Glutamatergic neuron (in vitro differentiated cells): ENCODE results near the gene PLA2G6. TPM values are rescaled to one million over a fixed set of nuclear protein-coding genes. Genes with fewer than 3 reads are reported as not detected.
A peak's percentile ranks its signal among the peaks of the same experiment; 100 is the strongest.

Source experiments
- DNase-seq: peaks from one replicate; pipeline ENCODE4 v3.0.0; 2022
- H3K27ac Mint-ChIP-seq: one replicate; pipeline ENCODE4 v1.8.0; 2020; ENCODE audit warnings: mild to moderate bottlenecking, mixed read lengths, inconsistent platforms; ENCODE audit not compliant: unreplicated experiment
- H3K27me3 Mint-ChIP-seq: one replicate; pipeline ENCODE4 v1.8.0; 2020; ENCODE audit warnings: mild to moderate bottlenecking, moderate library complexity, mixed read lengths, inconsistent platforms; ENCODE audit not compliant: unreplicated experiment
- H3K36me3 Mint-ChIP-seq: one replicate; pipeline ENCODE4 v1.8.0; 2020; ENCODE audit warnings: mild to moderate bottlenecking, mixed read lengths, inconsistent platforms; ENCODE audit not compliant: unreplicated experiment
- H3K4me1 Mint-ChIP-seq: one replicate; pipeline ENCODE4 v1.8.0; 2020; ENCODE audit warnings: mild to moderate bottlenecking, low read depth, mixed read lengths, inconsistent platforms; ENCODE audit not compliant: unreplicated experiment
- H3K4me3 Mint-ChIP-seq: one replicate; pipeline ENCODE4 v1.8.0; 2020; ENCODE audit warnings: mild to moderate bottlenecking, mixed read lengths, inconsistent platforms; ENCODE audit not compliant: unreplicated experiment
- H3K9me3 Mint-ChIP-seq: one replicate; pipeline ENCODE4 v1.8.0; 2020; ENCODE audit warnings: mild to moderate bottlenecking, moderate library complexity, mixed read lengths, inconsistent platforms; ENCODE audit not compliant: unreplicated experiment
- total RNA-seq: library from RNA; stranded (reverse); fragmentation: NEBNext Ultra II Directional; extraction: Animal tissue kit (Norgen Biotek cat#: 25700); gene quantifications from one replicate; pipeline ENCODE4 v1.2.1, GENCODE V29; 2021; ENCODE audit not compliant: unreplicated experiment
- TF ChIP-seq, protein P1 (sequence below): fragments of 200-600 bp; sonication (generic); IDR thresholded peaks from one replicate; pipeline ENCODE4 v1.5.0; 2021; ENCODE audit not compliant: partially characterized antibody, unreplicated experiment

Gene PLA2G6
- total RNA-seq, 1 donor from 2014 or later, result 42.2 TPM

DNA sequence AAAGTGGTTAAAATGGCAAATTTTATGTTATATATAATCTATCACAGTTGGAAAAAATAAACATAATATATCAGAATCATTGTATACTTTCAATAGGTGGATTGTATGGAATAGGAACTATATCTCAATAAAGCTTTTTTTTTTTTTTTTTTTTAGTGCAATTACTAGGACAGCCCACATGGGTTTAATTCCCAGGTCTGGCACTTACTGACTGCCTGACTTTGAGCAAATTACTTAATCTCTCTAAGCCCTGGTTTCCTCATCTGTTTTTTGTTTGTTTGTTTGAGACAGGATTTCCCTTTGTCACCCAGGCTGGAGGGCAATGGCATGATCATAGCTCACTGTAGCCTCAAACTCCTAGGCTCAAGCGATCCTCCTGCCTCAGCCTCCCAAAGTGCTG, 45.0 kb downstream of the PLA2G6 start:
- Mint-ChIP-seq H3K4me3 (no peak overlapping the region), H3K27me3 (peaks cover 2% of the 10 kb centered on the region), H3K36me3 (peaks cover 18% of the 10 kb centered on the region), H3K27ac (no peak overlapping the region), H3K9me3 (peaks cover 2% of the 10 kb centered on the region), H3K4me1 (no peaks in the 10 kb centered on the region)
- TF ChIP-seq, protein P1, sequence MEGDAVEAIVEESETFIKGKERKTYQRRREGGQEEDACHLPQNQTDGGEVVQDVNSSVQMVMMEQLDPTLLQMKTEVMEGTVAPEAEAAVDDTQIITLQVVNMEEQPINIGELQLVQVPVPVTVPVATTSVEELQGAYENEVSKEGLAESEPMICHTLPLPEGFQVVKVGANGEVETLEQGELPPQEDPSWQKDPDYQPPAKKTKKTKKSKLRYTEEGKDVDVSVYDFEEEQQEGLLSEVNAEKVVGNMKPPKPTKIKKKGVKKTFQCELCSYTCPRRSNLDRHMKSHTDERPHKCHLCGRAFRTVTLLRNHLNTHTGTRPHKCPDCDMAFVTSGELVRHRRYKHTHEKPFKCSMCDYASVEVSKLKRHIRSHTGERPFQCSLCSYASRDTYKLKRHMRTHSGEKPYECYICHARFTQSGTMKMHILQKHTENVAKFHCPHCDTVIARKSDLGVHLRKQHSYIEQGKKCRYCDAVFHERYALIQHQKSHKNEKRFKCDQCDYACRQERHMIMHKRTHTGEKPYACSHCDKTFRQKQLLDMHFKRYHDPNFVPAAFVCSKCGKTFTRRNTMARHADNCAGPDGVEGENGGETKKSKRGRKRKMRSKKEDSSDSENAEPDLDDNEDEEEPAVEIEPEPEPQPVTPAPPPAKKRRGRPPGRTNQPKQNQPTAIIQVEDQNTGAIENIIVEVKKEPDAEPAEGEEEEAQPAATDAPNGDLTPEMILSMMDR, result no peak
- DNase-seq, result no peak

DNA sequence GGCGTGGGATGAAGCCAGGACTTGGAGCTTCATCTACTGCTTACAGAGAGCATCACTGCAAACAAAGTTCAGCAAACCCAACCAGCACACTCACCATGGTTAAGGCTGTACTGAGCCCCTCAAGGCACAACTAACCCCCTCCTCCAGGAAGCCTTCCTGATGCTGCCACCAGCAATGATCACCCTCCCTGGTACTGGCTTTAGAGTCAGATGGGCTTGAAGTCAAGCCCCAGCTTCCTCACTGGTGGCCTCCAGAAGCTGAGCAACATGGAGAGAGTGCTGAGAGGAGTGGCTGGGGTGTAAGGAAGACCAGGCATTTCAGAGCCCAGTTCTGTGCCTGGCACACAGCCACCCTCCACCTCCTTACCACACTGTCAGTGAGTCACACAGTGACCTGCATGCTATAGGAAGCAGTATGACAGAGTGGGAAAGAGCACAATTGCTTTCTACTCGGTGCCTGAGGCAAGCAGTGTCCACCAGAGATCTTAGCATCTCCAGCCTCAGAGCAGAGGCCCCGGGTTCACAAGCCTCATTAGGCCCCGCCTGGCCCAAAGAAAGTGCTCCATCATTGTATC, 46.4 kb downstream of the PLA2G6 start:
- H3K27me3 Mint-ChIP-seq, result no peaks in the 10 kb centered on the region
- no peaks in the 10 kb centered on the region for H3K4me1 Mint-ChIP-seq
- TF ChIP-seq, protein P1, result no peak
- H3K27ac Mint-ChIP-seq, result peak overlapping the region; percentile 8
- no peak overlapping the region for H3K4me3 Mint-ChIP-seq
- H3K9me3 Mint-ChIP-seq, result peaks cover 2% of the 10 kb centered on the region
- DNase-seq, result no peak
- peaks cover 18% of the 10 kb centered on the region for H3K36me3 Mint-ChIP-seq

DNA sequence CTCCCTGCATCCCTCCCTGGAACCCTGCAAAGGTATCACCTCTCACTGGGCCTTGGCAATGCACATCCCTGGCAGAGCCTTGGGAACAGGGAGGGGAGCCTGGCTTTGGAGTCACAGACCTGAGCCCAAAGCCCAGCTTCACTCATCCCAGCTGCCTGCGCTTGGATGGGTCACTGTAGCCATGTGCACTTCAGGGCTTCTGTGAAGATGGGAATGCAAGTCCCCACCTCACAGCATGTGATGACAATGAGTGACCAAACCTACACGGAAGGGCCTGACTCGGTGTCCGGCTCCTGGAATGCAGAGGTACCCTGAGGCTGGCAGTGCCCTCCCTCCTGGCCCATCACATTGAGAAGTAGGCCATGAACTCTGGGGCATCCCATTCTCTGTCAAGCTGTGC, 48.3 kb downstream of the PLA2G6 start:
- Mint-ChIP-seq H3K4me1 (no peaks in the 10 kb centered on the region), H3K27ac (no peak overlapping the region), H3K36me3 (peaks cover 18% of the 10 kb centered on the region), H3K27me3 (no peaks in the 10 kb centered on the region), H3K9me3 (peaks cover 2% of the 10 kb centered on the region), H3K4me3 (no peak overlapping the region)
- no peak for DNase-seq
- TF ChIP-seq, protein P1, result no peak

DNA sequence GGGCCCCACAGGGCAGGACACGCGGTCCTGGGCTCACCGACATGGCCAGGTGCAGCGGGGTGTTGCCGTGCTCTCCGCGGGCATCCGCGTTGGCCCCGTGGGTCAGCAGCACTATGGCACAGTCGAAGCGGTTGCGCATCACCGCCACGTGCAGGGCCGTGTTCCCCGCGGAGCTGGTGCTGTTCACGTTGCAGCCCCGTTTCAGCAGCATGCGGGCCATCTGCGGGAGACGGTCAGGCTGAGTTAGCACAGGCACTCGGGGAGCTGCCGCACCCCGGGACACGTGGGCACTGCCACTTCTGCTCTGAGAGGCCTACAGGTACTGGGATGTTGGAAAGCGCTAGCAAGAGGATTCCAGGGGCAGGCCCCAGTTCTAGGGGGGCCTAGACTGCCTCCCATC, 48.8 kb downstream of the PLA2G6 start:
- no peak for DNase-seq
- no peak overlapping the region for H3K4me3 Mint-ChIP-seq
- no peaks in the 10 kb centered on the region for H3K4me1 Mint-ChIP-seq
- peaks cover 2% of the 10 kb centered on the region for H3K9me3 Mint-ChIP-seq
- H3K27me3 Mint-ChIP-seq, result no peaks in the 10 kb centered on the region
- H3K36me3 Mint-ChIP-seq, result peaks cover 18% of the 10 kb centered on the region
- no peak overlapping the region for H3K27ac Mint-ChIP-seq
- TF ChIP-seq, protein P1, result no peak

DNA sequence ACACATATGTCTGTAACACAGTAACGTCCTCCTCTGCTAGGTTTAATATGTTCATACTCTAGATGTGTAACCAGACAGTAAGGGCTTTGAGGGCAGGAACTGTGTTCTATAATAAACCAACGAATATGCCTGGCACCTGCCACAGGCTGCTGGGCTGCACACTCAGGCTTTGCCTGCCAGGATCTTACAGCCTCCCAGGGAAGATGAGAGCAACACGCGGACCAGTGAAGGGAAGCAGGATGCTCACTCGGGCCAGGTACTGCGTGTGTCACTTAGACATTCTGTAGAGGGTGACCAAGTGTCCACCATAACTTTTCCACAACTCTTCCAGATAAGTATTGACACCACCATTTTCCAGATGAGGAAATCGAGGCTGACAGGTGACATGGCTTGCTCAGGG, 49.5 kb downstream of the PLA2G6 start:
- DNase-seq, result no peak
- H3K4me3 Mint-ChIP-seq, result no peak overlapping the region
- H3K36me3 Mint-ChIP-seq, result peaks cover 18% of the 10 kb centered on the region
- no peak overlapping the region for H3K27ac Mint-ChIP-seq
- no peaks in the 10 kb centered on the region for H3K4me1 Mint-ChIP-seq
- TF ChIP-seq, protein P1, result no peak
- H3K27me3 Mint-ChIP-seq, result no peaks in the 10 kb centered on the region
- peaks cover 2% of the 10 kb centered on the region for H3K9me3 Mint-ChIP-seq
